ENCODE measurements around the gene ATP6V1F. TPM values are rescaled to one million over a fixed set of nuclear protein-coding genes. Genes with fewer than 3 reads are reported as not detected.

Gene ATP6V1F
- total RNA-seq, 2 experiments from 2014 or later: 49.6 to 54.3 TPM

GRCh38 chr7:128906001-128906765 lies 43.5 kb downstream of the ATP6V1F start:
- Mint-ChIP-seq H3K27me3 (peaks cover 67% of the 10 kb centered on the region), H3K4me1 (ENCODE audit: low read depth) (no peaks in the 10 kb centered on the region), H3K27ac (no peak overlapping the region), H3K4me3 (no peak overlapping the region), H3K36me3 (ENCODE audit: low read depth) (no peaks in the 10 kb centered on the region), H3K9me3 (no peaks in the 10 kb centered on the region)
- intact Hi-C loops (cut with DNase I, micrococcal nuclease): no loop called here
- Histone ChIP-seq H3K27ac (ENCODE audit: low read depth in 1 of 2, low read length in 2 of 2) (no peak overlapping the region), H3K4me1 (ENCODE audit: insufficient read depth, low read length) (peaks cover 7% of the 10 kb centered on the region), H3K4me3 (ENCODE audit: low read length) (no peak overlapping the region), H3K9me3 (ENCODE audit: control insufficient read depth in 1 of 2, insufficient read depth in 1 of 2, low read length in 2 of 2) (peaks cover 0 to 4% of the 10 kb centered on the region in 2 experiments), H3K36me3 (ENCODE audit: insufficient read depth, low read length) (no peaks in the 10 kb centered on the region), H3K27me3 (ENCODE audit: control insufficient read depth in 1 of 2, insufficient read depth in 2 of 2, low read length in 2 of 2) (peaks cover 16% of the 10 kb centered on the region in 2 experiments)
- DNase-seq (peak in 1 of 14 experiments; percentile 3), ATAC-seq (ENCODE audit: poor library complexity) (no peak)
- CTCF ChIA-PET: no interaction called here
- POLR2A ChIA-PET: no interaction called here
- no peak for TF ChIP-seq CTCF (IDR thresholded peaks at IDR 0.05)

GRCh38 chr7:128906766-128907559 lies 44.3 kb downstream of the ATP6V1F start:
- Mint-ChIP-seq H3K9me3 (no peaks in the 10 kb centered on the region), H3K27ac (no peak overlapping the region), H3K4me1 (ENCODE audit: low read depth) (no peaks in the 10 kb centered on the region), H3K27me3 (peaks cover 70% of the 10 kb centered on the region), H3K36me3 (ENCODE audit: low read depth) (no peaks in the 10 kb centered on the region), H3K4me3 (no peak overlapping the region)
- Histone ChIP-seq H3K4me3 (ENCODE audit: low read length) (no peak overlapping the region), H3K9me3 (ENCODE audit: control insufficient read depth in 1 of 2, insufficient read depth in 1 of 2, low read length in 2 of 2) (peaks cover 0 to 4% of the 10 kb centered on the region in 2 experiments), H3K4me1 (ENCODE audit: insufficient read depth, low read length) (peaks cover 7% of the 10 kb centered on the region), H3K27ac (ENCODE audit: low read depth in 1 of 2, low read length in 2 of 2) (no peak overlapping the region), H3K36me3 (ENCODE audit: insufficient read depth, low read length) (no peaks in the 10 kb centered on the region), H3K27me3 (ENCODE audit: control insufficient read depth in 1 of 2, insufficient read depth in 2 of 2, low read length in 2 of 2) (peaks cover 19 to 21% of the 10 kb centered on the region in 2 experiments)
- ATAC-seq (ENCODE audit: poor library complexity) (no peak), DNase-seq (peak in 1 of 14 experiments; percentile 3)
- TF ChIP-seq CTCF (IDR thresholded peaks at IDR 0.05): no peak
- ChIA-PET CTCF (no interaction called here), POLR2A (no interaction called here)
- intact Hi-C loops (cut with DNase I, micrococcal nuclease): no loop called here

GRCh38 chr7:128908750-128909624 lies 46.3 kb downstream of the ATP6V1F start:
- Histone ChIP-seq H3K9me3 (ENCODE audit: control insufficient read depth in 1 of 2, insufficient read depth in 1 of 2, low read length in 2 of 2) (peaks cover 0 to 4% of the 10 kb centered on the region in 2 experiments), H3K4me1 (ENCODE audit: insufficient read depth, low read length) (peaks cover 7% of the 10 kb centered on the region), H3K36me3 (ENCODE audit: insufficient read depth, low read length) (no peaks in the 10 kb centered on the region), H3K27ac (ENCODE audit: low read depth in 1 of 2, low read length in 2 of 2) (no peak overlapping the region), H3K27me3 (ENCODE audit: control insufficient read depth in 1 of 2, insufficient read depth in 2 of 2, low read length in 2 of 2) (peaks cover 22 to 25% of the 10 kb centered on the region in 2 experiments), H3K4me3 (ENCODE audit: low read length) (no peak overlapping the region)
- H3K4me1 Mint-ChIP-seq (ENCODE audit: low read depth): peaks cover under 1% of the 10 kb centered on the region
- no peak for TF ChIP-seq CTCF (IDR thresholded peaks at IDR 0.05)
- H3K4me3 Mint-ChIP-seq: no peak overlapping the region
- peaks cover 71% of the 10 kb centered on the region for H3K27me3 Mint-ChIP-seq
- H3K27ac Mint-ChIP-seq: no peak overlapping the region
- intact Hi-C loops (cut with DNase I, micrococcal nuclease): no loop called here
- ChIA-PET CTCF (no interaction called here), POLR2A (no interaction called here)
- DNase-seq (no peak), ATAC-seq (ENCODE audit: poor library complexity) (no peak)
- H3K9me3 Mint-ChIP-seq: no peaks in the 10 kb centered on the region
- H3K36me3 Mint-ChIP-seq (ENCODE audit: low read depth): no peaks in the 10 kb centered on the region
